Globus pallidus (tissue), 1 donor: ENCODE measurements around the gene ANKRD2.
"Not testable (repeated sequence)": the region's sequence is repeated elsewhere in the genome, so short reads cannot be mapped to it uniquely, and the experiment has no call there.

ENCODE experiments used
- DNase-seq: peaks from one replicate; pipeline ENCODE4 v3.0.0-alpha.2; 2015; ENCODE audit warnings: low spot score

ANKRD2 gene

DNA sequence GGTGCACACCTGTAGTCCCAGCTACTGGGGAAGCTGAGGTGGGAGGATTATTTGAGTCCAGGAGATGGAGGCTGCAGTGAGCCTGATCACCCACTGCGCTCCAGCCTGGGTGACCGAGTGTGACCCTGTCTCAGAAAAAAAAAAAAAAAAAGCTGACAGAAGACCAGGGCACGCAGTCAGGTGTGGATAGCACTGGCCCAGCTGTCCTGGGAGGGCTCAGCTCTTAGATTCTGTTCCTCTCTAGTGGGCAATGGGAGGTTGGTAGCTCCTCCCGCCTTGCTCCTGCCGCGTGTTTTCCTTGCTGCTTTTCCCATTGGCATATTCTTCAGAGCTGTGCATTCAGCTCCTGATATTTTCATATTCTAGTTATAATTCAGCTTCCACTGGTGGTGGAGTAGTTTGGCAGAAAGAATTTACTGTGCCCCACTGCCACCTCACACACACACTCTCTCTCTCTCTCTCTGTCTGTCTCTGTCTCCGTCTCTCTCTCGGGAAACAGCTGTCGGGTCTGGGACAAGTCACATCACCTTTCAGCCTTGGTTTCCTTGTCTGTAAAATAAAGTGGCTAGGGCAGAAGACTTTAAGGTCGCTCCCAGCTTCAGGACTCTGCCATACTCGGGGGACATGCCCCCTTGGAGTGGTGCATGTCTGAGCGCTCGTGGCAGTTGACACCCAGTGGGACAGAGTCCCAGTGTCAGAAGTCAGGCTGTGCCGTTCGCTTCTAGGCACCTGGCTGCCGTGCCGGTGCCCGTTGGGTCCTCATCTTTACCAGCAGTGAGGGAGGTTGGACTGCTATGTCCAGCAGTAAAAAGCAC is 25.9 kb upstream of the ANKRD2 start:
- DNase-seq, result no peak

DNA sequence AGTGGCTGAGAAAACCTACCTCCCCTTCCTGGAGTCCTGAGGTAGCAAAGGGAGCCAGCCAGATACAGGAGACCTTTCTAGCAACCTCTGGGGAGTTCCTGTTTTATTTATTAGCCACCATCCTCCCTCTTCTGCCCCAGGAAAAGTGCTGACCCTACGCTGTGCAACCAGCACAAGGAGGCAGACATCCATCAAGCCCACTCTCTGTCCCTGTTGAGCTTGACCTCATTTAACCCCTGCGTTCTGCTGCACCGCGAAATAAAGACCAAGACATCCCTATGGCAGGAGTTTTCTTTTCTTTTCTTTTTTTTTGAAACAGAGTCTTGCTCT is 25.3 kb upstream of the ANKRD2 start:
- DNase-seq, result no peak

DNA sequence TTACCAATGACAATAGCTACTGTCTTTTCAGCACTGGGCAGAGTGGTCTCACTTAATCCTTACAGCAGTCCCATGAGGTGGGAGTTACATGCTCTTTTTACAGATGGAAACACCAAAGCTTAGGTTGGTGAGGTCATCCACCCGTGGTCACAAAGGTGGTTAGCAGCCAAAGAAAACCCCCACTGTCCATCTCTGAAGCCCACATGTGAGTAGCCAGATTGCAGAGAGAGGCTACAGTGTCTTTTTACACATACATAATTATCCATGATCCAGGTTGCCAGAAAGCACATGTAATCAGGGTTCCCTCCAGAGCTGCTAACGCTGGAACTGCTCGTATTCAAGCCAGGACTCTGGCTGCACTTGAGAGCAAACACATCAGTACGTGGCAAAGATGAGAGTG is 24.6 kb upstream of the ANKRD2 start:
- no peak for DNase-seq

DNA sequence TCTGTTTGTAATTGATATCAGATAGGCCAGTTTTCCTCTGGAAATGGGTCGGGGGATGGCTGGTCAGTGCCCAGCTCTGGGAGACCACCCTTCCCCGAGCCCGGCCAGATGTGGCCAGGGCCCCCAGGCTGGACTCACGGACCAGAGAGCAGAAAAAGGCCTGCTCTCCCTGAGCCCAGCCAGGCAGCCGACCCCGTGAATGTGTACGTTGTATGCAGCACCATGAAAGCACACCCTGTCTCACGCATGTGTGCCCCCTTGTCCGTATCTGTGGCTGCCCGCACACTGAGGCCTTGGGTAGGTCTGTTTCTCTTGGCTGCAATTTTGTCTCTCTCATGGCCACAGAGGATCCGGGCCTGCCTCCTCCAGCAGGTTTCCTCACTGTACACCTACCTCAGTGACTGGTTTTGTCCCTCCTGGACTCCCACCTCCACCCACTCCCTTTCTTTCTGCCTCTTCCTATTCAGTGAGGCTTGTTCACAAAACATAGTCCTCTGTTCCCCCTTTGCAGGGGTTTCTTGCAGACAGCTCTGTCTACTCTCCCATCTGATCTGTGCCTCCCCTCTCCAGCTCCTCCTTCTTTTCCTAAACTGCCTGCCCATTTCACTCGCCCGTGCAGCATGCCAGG is 23.6 kb upstream of the ANKRD2 start:
- no peak for DNase-seq

DNA sequence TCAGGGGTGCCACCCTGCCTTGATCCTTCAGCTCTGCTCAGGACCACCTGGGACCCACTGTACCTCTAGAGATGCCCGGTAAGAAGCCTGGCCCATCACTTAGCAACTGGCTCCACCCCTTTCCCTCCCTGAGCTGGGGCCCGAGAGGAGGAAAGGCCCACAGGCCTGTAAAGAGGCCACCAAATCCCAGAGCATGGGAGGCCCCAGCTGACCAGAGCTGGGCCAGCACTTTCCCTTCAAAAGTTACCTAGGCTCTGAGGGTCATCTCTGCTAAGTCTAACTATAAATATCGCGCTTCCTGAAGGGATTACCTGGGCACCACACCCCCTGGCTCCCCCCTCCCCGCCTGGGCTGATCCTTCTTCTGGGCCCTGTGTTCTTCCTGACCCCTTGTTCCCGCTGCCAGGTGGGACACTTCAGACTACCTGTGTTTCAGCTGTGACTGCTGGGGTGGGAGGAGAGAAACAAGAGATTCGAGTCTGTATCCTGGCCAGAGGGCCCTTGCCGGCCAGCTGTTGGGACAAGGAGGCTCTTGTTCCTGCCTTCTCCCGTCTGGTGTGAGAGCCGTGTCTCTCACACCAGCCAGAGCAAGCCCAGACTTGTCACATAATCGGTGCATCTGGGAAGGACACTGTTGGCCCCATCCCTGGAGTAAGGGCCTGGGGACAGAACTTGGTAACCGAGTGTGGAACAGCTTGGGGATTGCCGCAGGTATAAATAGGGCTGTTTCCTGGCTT is 22.8 kb upstream of the ANKRD2 start:
- DNase-seq, result peak; percentile 92

- no peak for DNase-seq
Observed at GRCh38 chr10:97550336-97551149, 22.0 kb upstream of the ANKRD2 start.

DNA sequence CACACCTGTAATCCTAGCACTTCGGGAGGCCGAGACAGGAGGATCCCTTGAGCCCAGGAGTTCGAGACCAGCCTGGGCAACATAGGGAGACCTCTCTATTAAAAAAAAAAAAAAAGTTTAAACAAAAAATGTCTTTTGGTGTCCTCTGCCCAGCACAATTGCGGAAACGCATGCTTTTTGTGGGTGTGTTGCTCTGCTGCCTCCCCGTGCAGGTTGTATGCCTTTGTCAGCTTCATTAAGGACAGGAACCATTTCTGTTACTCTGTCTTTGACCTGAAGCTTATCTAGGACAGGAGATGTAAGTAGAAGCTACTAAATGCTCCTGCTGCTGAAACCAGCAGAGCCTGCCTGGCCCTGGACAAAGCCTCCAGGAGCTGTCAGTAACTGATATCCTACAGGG is 21.3 kb upstream of the ANKRD2 start:
- DNase-seq, result no peak

GRCh38 chr10:97553575-97554031 is 19.0 kb upstream of the ANKRD2 start:
- peak; percentile 77 for DNase-seq

- not testable (repeated sequence) for DNase-seq
Observed at GRCh38 chr10:97554336-97554735, 18.2 kb upstream of the ANKRD2 start.

GRCh38 chr10:97555541-97555940 is 17.0 kb upstream of the ANKRD2 start:
- DNase-seq, result not testable (repeated sequence)

DNA sequence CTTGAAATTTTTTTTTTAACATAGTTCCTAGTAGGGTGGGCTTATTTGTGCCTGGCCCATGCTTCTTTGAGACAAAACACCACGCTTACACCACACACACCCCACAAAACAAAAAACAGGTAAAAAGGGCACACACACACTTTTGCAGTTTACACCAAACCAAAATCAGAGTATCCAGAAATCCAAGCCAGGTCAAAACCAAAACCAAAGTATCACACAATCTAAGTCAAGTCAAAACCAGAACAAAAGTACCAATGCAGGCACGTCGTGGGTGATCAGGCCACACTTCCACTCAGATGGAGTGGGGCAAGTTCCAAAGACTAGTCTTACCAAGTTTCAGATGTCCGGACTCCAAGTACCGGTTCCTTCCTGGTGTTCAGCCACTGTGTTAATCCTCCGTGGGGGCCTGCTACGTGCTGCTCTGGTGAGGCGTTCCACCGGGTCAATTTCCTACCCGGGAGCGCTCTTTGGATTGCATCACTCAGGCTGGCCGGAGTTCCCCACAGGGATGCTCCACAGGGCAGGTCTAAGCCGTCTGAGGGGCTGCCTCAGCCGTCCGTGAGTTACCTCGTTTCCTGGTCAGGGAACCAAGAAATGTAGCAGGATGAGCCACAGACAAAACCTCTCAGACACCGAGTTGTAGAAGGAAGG is 11.7 kb upstream of the ANKRD2 start:
- DNase-seq, result not testable (repeated sequence)

- DNase-seq, result not testable (repeated sequence)
Observed at GRCh38 chr10:97561386-97562077, 11.0 kb upstream of the ANKRD2 start.

DNA sequence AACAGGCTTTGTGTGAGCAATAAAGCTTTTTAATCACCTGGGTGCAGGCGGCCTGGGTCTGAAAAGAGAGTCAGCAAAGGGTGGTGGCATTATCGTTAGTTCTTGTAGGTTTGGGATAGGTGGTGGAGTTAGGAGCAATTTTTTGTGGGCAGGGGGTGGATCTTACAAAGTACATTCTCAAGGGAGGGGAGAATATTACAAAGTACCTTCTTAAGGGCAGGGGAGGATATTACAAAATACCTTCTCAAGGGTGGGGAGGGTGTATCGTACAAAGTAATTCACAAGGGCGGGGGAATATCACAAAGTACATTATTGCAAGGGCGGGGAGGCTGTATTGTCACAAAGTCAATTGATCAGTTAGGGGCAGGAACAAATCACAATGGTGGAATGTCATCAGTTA is 10.2 kb upstream of the ANKRD2 start:
- not testable (repeated sequence) for DNase-seq

GRCh38 chr10:97563337-97563736 is 9.2 kb upstream of the ANKRD2 start:
- DNase-seq, result no peak

DNA sequence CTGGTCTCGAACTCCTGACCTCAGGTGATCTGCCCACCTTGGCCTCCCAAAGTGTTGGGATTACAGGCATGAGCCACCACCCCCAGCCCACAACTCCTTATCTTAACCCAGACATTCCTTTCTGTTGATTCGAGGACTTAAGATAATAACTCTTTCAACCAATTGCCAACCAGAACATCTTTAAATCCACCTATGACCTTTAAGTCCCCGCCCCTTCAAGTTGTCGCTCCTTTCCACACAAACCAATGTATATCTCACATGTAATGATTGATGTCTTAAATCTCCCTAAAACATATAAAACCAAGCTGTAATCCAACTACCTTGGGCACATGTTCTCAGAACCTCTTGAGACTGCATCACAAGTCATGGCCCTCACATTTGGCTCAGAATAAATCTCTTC is 7.8 kb upstream of the ANKRD2 start:
- DNase-seq, result no peak

DNA sequence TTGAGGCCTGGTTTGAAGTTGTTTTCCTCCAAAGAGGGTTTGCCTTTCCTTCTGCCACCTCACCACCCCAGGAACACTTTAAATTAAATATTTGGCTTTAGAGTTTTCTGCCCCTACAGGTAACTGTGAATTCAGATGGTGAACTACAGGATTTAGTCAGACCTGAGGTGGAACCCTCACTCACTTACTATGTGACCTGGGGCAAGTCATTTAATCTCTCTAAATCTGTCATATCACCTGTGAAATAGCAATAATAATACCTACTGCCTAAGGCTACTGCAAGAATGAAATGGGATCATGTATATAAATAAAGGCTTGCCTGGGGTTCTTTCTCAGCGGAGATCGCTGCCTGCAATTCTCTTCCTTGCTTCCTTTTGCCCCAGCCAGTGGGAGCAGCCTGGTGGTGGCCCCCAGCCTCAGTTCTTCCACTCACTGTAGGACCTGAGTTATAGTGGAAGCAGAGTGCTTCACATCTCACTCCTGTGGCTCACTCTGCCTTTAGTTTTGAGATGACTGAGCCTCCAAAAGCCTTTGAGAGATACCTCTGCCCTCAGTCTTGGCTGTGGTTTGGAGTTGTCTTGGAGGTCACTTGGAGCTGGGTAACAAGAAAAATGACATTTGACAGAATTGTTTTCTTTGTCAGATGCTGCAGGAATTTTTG is 6.1 kb upstream of the ANKRD2 start:
- DNase-seq, result no peak

- DNase-seq, result no peak
Observed at GRCh38 chr10:97567891-97568290, 4.7 kb upstream of the ANKRD2 start.

DNA sequence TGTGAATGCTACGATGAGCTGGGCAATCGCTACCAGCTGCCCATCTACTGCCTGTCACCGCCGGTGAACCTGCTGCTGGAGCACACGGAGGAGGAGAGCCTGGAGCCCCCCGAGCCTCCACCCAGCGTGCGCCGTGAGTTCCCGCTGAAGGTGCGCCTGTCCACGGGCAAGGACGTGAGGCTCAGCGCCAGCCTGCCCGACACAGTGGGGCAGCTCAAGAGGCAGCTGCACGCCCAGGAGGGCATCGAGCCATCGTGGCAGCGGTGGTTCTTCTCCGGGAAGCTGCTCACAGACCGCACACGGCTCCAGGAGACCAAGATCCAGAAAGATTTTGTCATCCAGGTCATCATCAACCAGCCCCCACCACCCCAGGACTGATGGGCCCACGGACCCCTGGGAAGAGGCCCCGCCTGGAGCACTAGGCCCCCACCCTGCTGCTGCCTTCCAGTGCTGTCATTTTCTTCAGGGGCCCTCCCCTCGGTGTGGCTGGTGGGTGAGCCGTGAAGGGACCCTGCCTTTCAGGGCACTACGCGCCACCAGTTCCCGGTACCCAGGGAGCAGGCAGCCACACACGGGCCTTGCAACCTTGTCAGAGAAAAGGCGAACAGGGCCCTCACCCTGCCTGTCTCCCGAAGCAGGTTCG is 2.3 kb upstream of the ANKRD2 start:
- DNase-seq, result no peak

DNA sequence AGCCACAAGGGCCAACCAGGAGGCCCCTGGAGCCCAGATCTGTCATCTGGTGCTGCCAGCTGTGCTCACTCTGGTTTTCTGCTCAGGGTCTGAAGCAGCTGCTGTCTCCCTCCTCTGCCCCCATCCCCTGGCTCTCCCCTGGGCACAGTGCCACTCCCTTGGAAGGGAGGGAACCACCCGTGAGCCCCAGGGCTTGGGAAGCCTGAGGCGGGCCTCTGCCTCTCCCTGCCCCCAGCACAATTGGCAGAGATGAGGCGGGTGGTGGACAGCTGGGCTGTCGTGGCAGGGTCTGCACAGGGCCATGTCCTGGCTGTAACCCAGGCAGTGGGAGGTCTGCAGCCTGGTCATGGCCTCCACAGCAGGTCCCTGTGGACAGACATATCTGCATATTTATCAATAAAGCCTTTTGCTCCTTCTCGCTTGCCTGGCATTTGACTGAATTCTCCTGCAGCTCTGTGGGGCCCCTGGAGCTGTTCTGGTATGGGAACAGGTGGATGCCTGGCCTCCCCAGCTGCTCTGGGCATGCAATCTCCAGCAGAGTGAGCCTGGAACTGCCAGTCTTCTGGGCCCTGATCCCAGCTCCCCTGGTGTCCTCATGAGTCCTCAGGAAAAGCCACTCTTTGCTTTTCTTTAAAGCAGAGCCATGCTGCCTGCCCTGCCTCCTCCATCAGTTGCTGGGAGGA is 1.6 kb upstream of the ANKRD2 start:
- DNase-seq, result no peak
